ENCODE results near the gene VOPP1.

- TF ChIP-seq TAF1 (IDR thresholded peaks at IDR 0.05; ENCODE audit: low read depth) (no peak), EP300 (IDR thresholded peaks at IDR 0.05; ENCODE audit: borderline replicate concordance) (no peak), CEBPB (IDR thresholded peaks at IDR 0.05) (no peak), ZBTB7A (IDR thresholded peaks at IDR 0.05; ENCODE audit: low read depth) (no peak), FOXM1 (IDR thresholded peaks at IDR 0.05; ENCODE audit: borderline replicate concordance, low read depth) (no peak), USF1 (IDR thresholded peaks at IDR 0.05) (no peak), MAX (IDR thresholded peaks at IDR 0.05) (no peak), YY1 (IDR thresholded peaks at IDR 0.05; ENCODE audit: low read depth) (no peak), RAD21 (IDR thresholded peaks at IDR 0.05; ENCODE audit: low read depth) (no peak), EGR1 (IDR thresholded peaks at IDR 0.05) (no peak), NFIC (IDR thresholded peaks at IDR 0.05) (no peak), REST (IDR thresholded peaks at IDR 0.05; ENCODE audit: low read depth) (no peak)
Observed at GRCh38 chr7:55439627-55440026, 132.7 kb downstream of the VOPP1 start.
